Measurements from ENCODE around the gene SNTG2.

- TF ChIP-seq CTCF (IDR thresholded peaks at IDR 0.05), result no peak
- no peak for TF ChIP-seq POLR2A (IDR thresholded peaks at IDR 0.05)
Observed at GRCh38 chr2:1374287-1374686, 423.6 kb downstream of the SNTG2 start.
